Activated CD4-positive, CD25-positive, alpha-beta regulatory T cell treated with anti-CD3 and anti-CD28 coated beads, Interleukin-2, amount 50 U/mL, for 72 hours (primary cell): ENCODE data around the gene HSPB3.
"Not testable (repeated sequence)": the region's sequence is repeated elsewhere in the genome, so short reads cannot be mapped to it uniquely, and the experiment has no call there.

ENCODE experiments used
- DNase-seq: peaks from one replicate; pipeline ENCODE4 v3.0.0; 2021

The HSPB3 gene

DNA sequence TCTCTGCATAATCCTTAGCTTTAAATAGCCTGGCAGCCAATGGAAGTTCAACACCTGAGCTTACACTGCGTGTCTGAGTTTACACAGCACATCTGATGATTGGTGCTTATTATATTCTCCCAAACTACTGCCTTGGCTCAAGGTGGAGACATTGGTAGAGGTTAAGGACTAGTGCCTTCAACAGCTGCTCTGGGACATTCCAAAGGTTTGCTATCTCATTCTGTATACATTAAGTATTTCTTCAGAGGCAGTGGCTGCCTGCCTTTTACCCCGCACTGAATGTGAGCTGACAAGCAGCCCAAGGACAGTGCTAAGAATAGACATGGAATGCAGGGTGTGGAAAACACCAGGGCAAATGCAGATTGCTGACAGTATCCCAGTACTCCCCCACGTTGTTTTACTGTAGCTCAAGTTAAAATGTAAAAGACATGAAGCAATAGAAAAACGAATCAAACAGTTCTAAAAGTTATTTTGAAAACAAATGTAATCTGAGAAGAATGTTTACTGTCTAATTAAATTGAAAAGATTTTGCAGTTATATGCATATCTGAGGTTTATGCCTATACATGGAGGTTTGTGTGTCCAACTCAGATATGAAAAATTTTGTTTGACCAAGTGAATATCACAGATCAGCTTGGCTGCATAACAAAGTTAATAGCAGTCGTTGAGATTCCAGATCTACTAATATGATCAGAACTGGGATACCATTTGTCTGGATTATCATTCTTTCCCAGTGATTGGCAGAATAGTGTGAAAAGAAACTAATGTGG is 1.8 kb downstream of the HSPB3 start:
- no peak for DNase-seq

- no peak for DNase-seq
Observed at GRCh38 chr5:54458221-54458620, 2.7 kb downstream of the HSPB3 start.

DNA sequence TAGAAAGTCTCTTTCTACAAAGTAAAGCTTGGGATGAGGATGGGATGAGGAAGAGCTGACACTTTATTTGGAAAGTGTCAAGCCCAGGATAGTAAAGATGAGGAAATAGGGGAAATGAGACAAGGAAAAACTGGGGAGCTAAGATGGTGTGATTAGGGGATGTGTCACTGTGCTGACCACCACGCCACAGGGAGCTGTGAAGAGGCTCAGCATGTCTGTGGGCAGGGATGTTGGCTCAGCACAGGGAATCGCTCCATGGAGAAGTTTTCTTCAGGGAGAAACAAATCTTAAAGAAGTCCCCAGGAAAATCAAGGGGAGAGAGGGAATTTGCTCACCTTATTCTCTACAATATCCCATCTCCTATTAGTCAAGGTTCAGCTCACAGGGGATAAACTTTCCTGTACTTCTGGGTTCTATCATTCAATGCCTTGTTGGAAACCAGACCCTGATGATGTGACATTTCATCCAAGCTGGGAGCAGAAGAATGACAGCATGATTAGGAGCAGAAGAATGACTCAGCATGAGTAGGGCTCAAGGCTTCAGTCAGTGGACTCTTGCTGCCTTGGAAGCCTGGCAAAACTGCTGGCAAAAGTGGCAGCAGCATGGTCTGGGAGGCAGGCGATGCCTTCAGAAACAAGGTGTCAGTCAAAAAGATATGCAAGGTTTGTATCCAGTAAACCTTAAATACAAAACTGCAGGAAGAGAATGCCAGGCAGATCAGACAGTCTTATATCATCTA is 4.9 kb downstream of the HSPB3 start:
- no peak for DNase-seq

- DNase-seq, result no peak
Observed at GRCh38 chr5:54462281-54462680, 6.8 kb downstream of the HSPB3 start.

DNA sequence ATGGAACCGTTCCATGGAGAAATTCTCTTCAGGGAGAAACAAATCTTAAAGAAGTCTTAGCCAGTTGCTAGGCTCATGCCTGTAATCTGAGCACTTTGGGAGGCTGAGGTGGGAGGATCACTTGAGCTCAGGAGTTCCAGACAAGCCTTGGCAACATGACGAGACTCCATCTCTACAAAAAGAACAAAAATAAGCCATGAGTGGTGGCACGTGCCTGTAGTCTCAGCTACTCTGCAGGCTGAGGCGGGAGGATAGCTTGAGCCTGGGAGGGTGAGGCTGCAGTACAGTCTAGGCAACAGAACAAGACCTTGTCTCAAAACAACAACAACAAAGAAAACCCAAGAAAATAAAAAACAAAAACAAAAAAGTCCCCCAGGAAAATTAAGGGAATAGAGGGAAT is 8.2 kb downstream of the HSPB3 start:
- no peak for DNase-seq

DNA sequence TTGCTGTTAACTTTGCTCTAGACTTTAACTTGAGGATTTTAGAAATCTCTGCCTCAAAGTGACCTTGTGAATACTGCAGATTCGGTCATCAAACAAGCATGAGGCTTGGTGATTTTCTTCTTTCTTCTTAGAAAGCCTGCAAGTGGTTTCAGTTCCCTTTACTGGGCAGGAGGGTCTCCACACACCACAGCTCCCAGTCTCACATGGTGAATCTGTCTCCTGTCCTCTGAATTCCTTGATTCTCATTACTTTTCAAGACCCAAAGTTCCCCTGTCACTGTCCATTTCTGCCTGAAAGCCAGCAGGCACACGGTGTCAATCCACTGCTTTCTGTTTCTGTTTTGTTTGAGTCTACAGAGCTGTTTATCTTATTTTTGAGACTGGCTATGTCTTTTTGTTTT is 14.1 kb downstream of the HSPB3 start:
- DNase-seq, result no peak

GRCh38 chr5:54470128-54470527 is 14.6 kb downstream of the HSPB3 start:
- DNase-seq, result no peak

GRCh38 chr5:54470677-54471076 is 15.2 kb downstream of the HSPB3 start:
- no peak for DNase-seq

- DNase-seq, result no peak
Observed at GRCh38 chr5:54471398-54471797, 15.9 kb downstream of the HSPB3 start.

- no peak for DNase-seq
Observed at GRCh38 chr5:54476682-54477081, 21.2 kb downstream of the HSPB3 start.

DNA sequence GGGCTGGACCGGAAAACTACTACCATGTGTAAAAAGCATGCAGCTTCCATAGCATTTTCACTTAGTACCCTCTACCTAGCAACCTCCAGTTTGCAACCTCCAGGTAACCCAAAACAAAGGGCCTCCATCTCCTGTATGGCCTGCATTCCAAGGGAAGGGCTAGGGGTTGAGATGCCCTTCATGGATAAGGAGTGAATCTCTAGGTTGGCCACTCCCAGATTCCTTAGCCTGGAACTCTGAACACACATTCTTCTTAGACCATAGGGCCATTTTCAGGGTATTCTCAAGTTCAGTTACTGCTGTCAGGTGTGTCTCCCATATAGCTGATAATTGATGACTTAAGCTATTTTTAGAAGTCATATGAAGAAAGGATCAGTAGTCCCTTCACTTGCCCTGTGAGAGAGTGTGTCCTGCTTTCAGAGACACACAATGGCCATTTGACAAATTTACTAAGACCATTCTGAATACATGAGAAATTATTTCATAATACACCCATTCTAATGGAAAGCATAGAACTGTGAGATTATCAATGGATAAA is 22.5 kb downstream of the HSPB3 start:
- no peak for DNase-seq

GRCh38 chr5:54480296-54480695 is 24.8 kb downstream of the HSPB3 start:
- DNase-seq, result no peak

- DNase-seq, result no peak
Observed at GRCh38 chr5:54484219-54484894, 28.9 kb downstream of the HSPB3 start.

DNA sequence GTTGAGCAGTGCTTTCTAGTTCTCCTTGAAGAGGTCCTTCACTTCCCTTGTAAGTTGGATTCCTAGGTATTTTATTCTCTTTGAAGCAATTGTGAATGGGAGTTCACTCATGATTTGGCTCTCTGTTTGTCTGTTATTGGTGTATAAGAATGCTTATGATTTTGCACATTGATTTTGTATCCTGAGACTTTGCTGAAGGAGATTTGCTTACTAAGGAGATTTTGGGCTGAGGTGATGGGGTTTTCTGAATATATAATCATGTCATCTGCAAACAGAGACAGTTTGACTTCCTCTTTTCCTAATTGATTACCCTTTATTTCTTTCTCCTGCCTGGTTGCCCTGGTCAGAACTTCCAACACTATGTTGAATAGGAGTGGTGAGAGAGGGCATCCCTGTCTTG is 30.2 kb downstream of the HSPB3 start:
- not testable (repeated sequence) for DNase-seq

- not testable (repeated sequence) for DNase-seq
Observed at GRCh38 chr5:54489648-54489979, 34.1 kb downstream of the HSPB3 start.

DNA sequence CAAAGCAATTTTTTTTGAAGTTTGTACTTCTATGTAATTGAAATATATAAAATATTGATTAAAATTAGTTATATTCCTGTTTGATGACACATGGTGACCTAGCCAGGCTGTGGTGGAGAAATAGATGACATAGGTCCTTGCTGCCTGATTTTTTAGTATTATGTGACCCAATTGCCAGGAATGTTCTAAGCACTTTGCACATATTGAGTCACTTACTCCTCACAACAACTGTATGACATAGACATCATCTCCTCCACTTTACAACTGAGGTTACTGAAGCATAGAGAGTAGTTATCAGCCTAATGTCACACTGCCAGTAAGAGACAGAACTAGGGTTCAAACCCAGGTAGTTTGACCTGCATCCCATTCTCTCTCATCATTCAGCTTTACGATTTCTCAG is 35.8 kb downstream of the HSPB3 start:
- DNase-seq, result no peak

DNA sequence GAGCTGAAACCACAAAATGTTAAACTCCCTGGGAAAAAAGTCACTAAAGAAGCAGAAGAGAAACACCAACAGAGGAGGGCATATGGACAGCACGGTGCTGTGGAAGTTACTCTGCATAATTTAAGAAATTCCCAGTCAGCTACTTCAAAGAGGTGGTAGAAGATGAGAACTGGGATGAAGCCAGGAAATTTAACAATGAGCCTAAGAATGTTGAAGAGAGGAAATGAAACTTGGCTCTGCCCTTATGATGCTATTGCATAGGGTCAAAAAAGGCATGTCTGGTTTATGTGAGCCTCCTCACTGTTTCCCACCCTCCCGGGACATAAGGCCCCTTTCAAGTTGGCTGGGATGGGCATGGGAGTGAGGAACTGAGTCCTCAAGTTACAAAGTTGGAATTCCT is 36.7 kb downstream of the HSPB3 start:
- DNase-seq, result no peak

- no peak for DNase-seq
Observed at GRCh38 chr5:54495027-54495426, 39.5 kb downstream of the HSPB3 start.
